Suprapubic skin (tissue), 3 donors: ENCODE measurements around the gene KCND1.

Experiments
- POLR2AphosphoS5 ChIP-seq, 3 donors: sonication (generic); formaldehyde crosslinking; IDR thresholded peaks; one replicate each; pipeline ENCODE4 v1.6.1; 2017; ENCODE audit warnings: antibody characterized with exemption in 3 of 3
- TF ChIP-seq, protein P1 (sequence below), 2 donors: fragments of 200-600 bp in 1 of 2; fragments of 450-650 bp in 1 of 2; sonication (generic) in 1 of 2; IDR thresholded peaks; one replicate each; pipeline ENCODE4 v1.5.1; 2016 to 2019; ENCODE audit warnings: antibody characterized with exemption in 2 of 2, mild to moderate bottlenecking in 1 of 2, moderate library complexity in 1 of 2

- TF ChIP-seq, protein P1, sequence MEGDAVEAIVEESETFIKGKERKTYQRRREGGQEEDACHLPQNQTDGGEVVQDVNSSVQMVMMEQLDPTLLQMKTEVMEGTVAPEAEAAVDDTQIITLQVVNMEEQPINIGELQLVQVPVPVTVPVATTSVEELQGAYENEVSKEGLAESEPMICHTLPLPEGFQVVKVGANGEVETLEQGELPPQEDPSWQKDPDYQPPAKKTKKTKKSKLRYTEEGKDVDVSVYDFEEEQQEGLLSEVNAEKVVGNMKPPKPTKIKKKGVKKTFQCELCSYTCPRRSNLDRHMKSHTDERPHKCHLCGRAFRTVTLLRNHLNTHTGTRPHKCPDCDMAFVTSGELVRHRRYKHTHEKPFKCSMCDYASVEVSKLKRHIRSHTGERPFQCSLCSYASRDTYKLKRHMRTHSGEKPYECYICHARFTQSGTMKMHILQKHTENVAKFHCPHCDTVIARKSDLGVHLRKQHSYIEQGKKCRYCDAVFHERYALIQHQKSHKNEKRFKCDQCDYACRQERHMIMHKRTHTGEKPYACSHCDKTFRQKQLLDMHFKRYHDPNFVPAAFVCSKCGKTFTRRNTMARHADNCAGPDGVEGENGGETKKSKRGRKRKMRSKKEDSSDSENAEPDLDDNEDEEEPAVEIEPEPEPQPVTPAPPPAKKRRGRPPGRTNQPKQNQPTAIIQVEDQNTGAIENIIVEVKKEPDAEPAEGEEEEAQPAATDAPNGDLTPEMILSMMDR (IDR thresholded peaks at IDR 0.05), result peak in 1 of 2 donors; percentile 61
- no peak for TF ChIP-seq POLR2AphosphoS5 (IDR thresholded peaks at IDR 0.05)
Measured at GRCh38 chrX:48945517-48946348, 25.9 kb downstream of the KCND1 start.
